Mucosa of descending colon (tissue), 3 donors: ENCODE data around the gene TAAR1. TPM values are rescaled to one million over a fixed set of nuclear protein-coding genes. Genes with fewer than 3 reads are reported as not detected.
"Not testable (repeated sequence)": the region's sequence is repeated elsewhere in the genome, so short reads cannot be mapped to it uniquely, and the experiment has no call there.

Source experiments
- ATAC-seq: fragments of 200-7000 bp; cut with Tn5 transposase; one replicate; pipeline ENCODE4 v1.9.1; 2020; ENCODE audit warnings: mild to moderate bottlenecking, moderate library complexity
- DNase-seq, 3 donors: peaks; one replicate each; pipeline ENCODE4 v3.0.0-alpha.2; 2020
- H3K36me3 ChIP-seq: fragments of 200-600 bp; one replicate; pipeline ENCODE4 v1.8.0; 2021; ENCODE audit warnings: low read depth, mild to moderate bottlenecking
- H3K4me1 ChIP-seq: fragments of 200-600 bp; one replicate; pipeline ENCODE4 v1.8.0; 2021; ENCODE audit warnings: low read depth, mild to moderate bottlenecking
- H3K4me3 ChIP-seq: fragments of 200-600 bp; one replicate; pipeline ENCODE4 v1.8.0; 2021; ENCODE audit warnings: mild to moderate bottlenecking
- H3K9me3 ChIP-seq: fragments of 200-600 bp; one replicate; pipeline ENCODE4 v1.8.0; 2021; ENCODE audit warnings: mild to moderate bottlenecking
- CTCF ChIP-seq: fragments of 200-600 bp; IDR thresholded peaks from one replicate; pipeline ENCODE4 v1.8.0; 2022; ENCODE audit warnings: antibody characterized with exemption, mild to moderate bottlenecking
- intact Hi-C, 2 donors: fragments of 100-400 bp; cut with DNase I in 1 of 2; cut with micrococcal nuclease in 1 of 2; formaldehyde crosslinking; loops; one replicate each; pipeline versions ENCODE4 v1.11.0 to v1.11.1; 2022; cut with DNase I, micrococcal nuclease
- total RNA-seq, 3 donors: library from RNA; stranded (reverse); fragmentation: NEBNext Ultra II Directional in 2 of 3; extraction: Animal tissue kit (Norgen Biotek cat#: 25700) in 2 of 3; gene quantifications; one replicate each; pipeline versions ENCODE4 v1.2.1 to v1.2.4, GENCODE V29; 2021 to 2023
- donor health status: DM: no; HTN: no; CAD: no; lungs with moderate emphysema.
- donor health status: DM: no; HTN: no; CAD: no.
- donor health status: DM: no; HTN: yes; CAD: no.

The TAAR1 gene
- total RNA-seq, 3 donors from 2014 or later, result not detected

DNA sequence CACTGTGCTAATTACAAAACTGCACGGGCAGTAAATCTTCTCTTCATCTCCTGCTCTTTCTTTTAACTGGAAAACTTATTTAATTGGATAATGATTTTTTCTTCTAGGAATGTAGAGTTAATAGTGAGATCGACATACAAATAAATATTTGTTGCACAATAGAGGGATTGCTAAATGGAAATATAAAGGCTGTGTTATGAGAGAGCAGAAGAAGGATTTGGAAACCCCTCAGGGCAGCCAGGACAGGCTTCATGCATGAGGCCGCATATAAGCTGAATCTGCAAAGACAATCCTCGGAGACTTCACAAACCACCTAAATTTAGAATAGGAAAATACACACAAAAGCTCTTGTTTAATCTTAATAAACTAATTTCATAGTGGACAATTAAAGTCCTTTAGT is 2.9 kb upstream of the TAAR1 start:
- no peak for TF ChIP-seq CTCF
- DNase-seq, result no peak
- H3K4me1 ChIP-seq, result no peaks in the 10 kb centered on the region
- H3K36me3 ChIP-seq, result no peaks in the 10 kb centered on the region
- no peaks in the 10 kb centered on the region for H3K9me3 ChIP-seq
- H3K4me3 ChIP-seq, result no peak overlapping the region
- intact Hi-C loops, result loop anchor here in 1 of 2 donors (10.0 kb wide), 1 partner anchor 133 kb away; the partner anchor contains the start of gene SLC18B1
- ATAC-seq, result no peak

DNA sequence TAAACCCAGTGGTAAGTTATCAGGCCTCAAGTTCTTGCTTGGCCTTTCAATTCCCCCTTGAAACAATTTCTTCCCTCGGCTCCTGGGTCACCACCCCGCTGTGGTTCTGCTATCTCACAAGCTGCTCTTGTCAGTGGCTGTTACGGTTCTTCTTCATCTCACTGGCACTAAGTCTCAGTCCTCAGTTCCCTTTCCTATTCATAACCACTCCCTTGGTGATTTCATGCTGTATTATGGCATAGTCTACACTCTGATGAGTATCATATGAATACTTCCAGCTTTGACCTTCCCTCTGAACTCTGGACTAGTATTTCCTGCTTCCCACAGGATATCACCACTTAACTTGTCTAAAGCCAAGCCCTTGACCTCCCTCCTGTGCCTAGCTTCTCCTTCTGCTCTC is 7.9 kb downstream of the TAAR1 start:
- intact Hi-C loops, result no loop called here
- H3K4me3 ChIP-seq, result no peak overlapping the region
- no peak for DNase-seq
- no peaks in the 10 kb centered on the region for H3K4me1 ChIP-seq
- no peaks in the 10 kb centered on the region for H3K9me3 ChIP-seq
- H3K36me3 ChIP-seq, result no peaks in the 10 kb centered on the region
- ATAC-seq, result no peak
- no peak for TF ChIP-seq CTCF

DNA sequence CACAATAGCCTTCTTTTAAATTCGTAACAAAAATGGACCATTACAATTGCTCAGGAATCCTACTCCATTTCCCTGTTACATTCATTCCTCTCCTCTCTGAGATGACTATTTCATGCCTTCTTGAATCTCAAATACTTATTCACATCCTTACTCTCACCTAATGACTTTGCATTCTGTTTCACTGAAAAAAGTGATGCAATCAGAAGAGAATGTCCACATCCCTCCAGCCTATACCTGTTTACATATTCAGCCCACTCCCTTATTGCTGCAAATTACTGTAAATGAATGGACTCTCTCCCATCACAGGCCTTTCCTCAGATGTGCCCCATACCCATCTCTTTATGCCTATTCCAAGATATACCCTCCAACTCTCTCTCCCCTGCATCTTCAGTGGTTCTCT is 8.6 kb downstream of the TAAR1 start:
- intact Hi-C loops, result no loop called here
- Histone ChIP-seq H3K36me3 (no peaks in the 10 kb centered on the region), H3K4me3 (no peak overlapping the region), H3K4me1 (no peaks in the 10 kb centered on the region), H3K9me3 (no peaks in the 10 kb centered on the region)
- ATAC-seq (no peak), DNase-seq (no peak)
- TF ChIP-seq CTCF, result no peak

GRCh38 chr6:132648828-132649227 is 10.2 kb downstream of the TAAR1 start:
- no peak for TF ChIP-seq CTCF
- Histone ChIP-seq H3K36me3 (no peaks in the 10 kb centered on the region), H3K9me3 (no peaks in the 10 kb centered on the region), H3K4me3 (no peak overlapping the region), H3K4me1 (no peaks in the 10 kb centered on the region)
- ATAC-seq (no peak), DNase-seq (no peak)
- intact Hi-C loops, result no loop called here

- Histone ChIP-seq H3K4me1 (no peaks in the 10 kb centered on the region), H3K4me3 (no peak overlapping the region), H3K36me3 (no peaks in the 10 kb centered on the region), H3K9me3 (no peaks in the 10 kb centered on the region)
- ATAC-seq (no peak), DNase-seq (no peak)
- no peak for TF ChIP-seq CTCF
- intact Hi-C loops, result no loop called here
Observed at GRCh38 chr6:132648356-132648755, 10.6 kb downstream of the TAAR1 start.

GRCh38 chr6:132643547-132643946 is 15.4 kb downstream of the TAAR1 start:
- DNase-seq (no peak), ATAC-seq (no peak)
- no peak overlapping the region for H3K4me3 ChIP-seq
- no peak for TF ChIP-seq CTCF
- H3K9me3 ChIP-seq, result no peaks in the 10 kb centered on the region
- intact Hi-C loops, result no loop called here
- H3K4me1 ChIP-seq, result no peaks in the 10 kb centered on the region
- no peaks in the 10 kb centered on the region for H3K36me3 ChIP-seq

- intact Hi-C loops, H3K4me1 ChIP-seq: not testable (repeated sequence)
Observed at GRCh38 chr6:132637135-132637534, 21.8 kb downstream of the TAAR1 start.

DNA sequence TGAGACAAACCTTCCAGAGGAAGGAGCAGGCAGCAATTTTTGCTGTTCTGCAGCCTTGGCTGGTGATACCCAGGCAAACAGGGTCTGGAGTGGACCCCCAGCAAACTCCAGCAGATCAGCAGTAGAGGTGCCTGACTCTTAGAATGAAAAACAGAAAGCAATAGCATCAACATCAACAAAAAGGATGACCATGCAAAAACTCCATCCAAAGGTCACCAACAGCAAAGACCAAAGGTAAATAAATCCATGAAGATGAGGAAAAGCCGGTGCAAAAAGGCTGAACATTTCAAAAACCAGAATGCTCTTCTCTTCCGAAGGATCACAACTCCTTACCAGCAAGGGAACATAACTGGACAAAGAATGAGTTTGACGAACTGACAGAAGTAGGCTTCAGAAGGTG is 23.1 kb downstream of the TAAR1 start:
- DNase-seq, H3K9me3 ChIP-seq, H3K4me1 ChIP-seq, intact Hi-C loops, H3K36me3 ChIP-seq, H3K4me3 ChIP-seq, ATAC-seq: not testable (repeated sequence)

More at GRCh38 chr6:132637135-132637534, 21.8 kb downstream of the TAAR1 start:
- not testable (repeated sequence) for H3K9me3 ChIP-seq, H3K4me3 ChIP-seq, H3K36me3 ChIP-seq, ATAC-seq, DNase-seq

DNA sequence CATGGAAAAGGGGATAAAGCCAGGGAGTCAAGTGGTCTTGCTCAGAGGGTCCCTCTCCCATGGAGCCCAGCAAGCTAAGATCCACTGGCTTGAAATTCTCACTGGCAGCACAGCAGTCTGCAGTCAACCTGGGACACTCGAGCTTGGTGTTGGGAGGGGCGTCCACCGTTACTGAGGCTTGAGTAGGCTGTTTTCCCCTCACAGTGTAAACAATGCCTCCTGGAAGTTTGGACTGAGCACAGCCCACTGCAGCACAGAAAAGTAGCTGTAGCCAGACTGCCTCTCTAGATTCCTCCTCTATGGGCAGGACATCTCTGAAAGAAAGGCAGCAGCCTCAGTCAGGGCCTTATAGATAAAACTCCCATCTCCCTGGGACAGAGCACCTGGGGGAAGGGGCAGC is 23.7 kb downstream of the TAAR1 start:
- H3K4me1 ChIP-seq, ATAC-seq, H3K9me3 ChIP-seq, H3K4me3 ChIP-seq, H3K36me3 ChIP-seq, DNase-seq, intact Hi-C loops: not testable (repeated sequence)
